MM.1S (cell line): Measurements from ENCODE around the gene PODXL2.

Experiments used
- DNase-seq: peaks from one replicate; pipeline ENCODE4 v3.0.0-alpha.2; 2015
- H2AFZ ChIP-seq: fragments of 300-600 bp; sonication (generic); 2 replicates; pipeline ENCODE4 v1.6.0; 2016; ENCODE audit warnings: antibody characterized with exemption, low read length
- H3F3A ChIP-seq: fragments of 300-600 bp; sonication (generic); 2 replicates; pipeline ENCODE4 v1.6.1; 2016; ENCODE audit warnings: mild to moderate bottlenecking, antibody characterized with exemption, low read length, moderate library complexity, mixed read lengths; ENCODE audit not compliant: insufficient read depth
- H3K27ac ChIP-seq: fragments of 300-600 bp; sonication (generic); 2 replicates; pipeline ENCODE4 v1.5.1; 2016; ENCODE audit warnings: mild to moderate bottlenecking, low read length
- H3K27me3 ChIP-seq: fragments of 300-600 bp; sonication (generic); replicated peaks from 2 replicates; pipeline ENCODE4 v1.6.0; 2016; ENCODE audit warnings: low read length; ENCODE audit not compliant: insufficient read depth
- H3K36me3 ChIP-seq: fragments of 300-600 bp; sonication (generic); replicated peaks from 2 replicates; pipeline ENCODE4 v1.6.1; 2016; ENCODE audit warnings: mild to moderate bottlenecking, low read length, mixed read lengths; ENCODE audit not compliant: insufficient read depth
- H3K4me1 ChIP-seq: fragments of 300-600 bp; sonication (generic); 2 replicates; pipeline ENCODE4 v1.6.1; 2016; ENCODE audit warnings: low read length, mixed read lengths
- H3K4me2 ChIP-seq: fragments of 300-600 bp; sonication (generic); 2 replicates; pipeline ENCODE4 v1.6.0; 2016; ENCODE audit warnings: low read depth, low read length
- H3K4me3 ChIP-seq: fragments of 300-600 bp; sonication (generic); 2 replicates; pipeline ENCODE4 v1.5.1; 2016; ENCODE audit warnings: low read length, mixed read lengths
- H3K79me2 ChIP-seq: fragments of 300-600 bp; sonication (generic); 2 replicates; pipeline ENCODE4 v1.6.1; 2016; ENCODE audit warnings: mixed run types, low read length, mixed read lengths
- H3K9ac ChIP-seq: fragments of 300-600 bp; sonication (generic); 2 replicates; pipeline ENCODE4 v1.6.1; 2016; ENCODE audit warnings: low read length, mixed read lengths
- H3K9me2 ChIP-seq: fragments of 300-600 bp; sonication (generic); replicated peaks from 2 replicates; pipeline ENCODE4 v1.6.1; 2016; ENCODE audit warnings: mild to moderate bottlenecking, low read length, mixed read lengths; ENCODE audit not compliant: insufficient read depth
- H3K9me3 ChIP-seq: fragments of 300-600 bp; sonication (generic); replicated peaks from 2 replicates; pipeline ENCODE4 v1.6.1; 2016; ENCODE audit warnings: mild to moderate bottlenecking, low read length, mixed read lengths; ENCODE audit not compliant: insufficient read depth
- H4K20me1 ChIP-seq: fragments of 300-600 bp; sonication (generic); 2 replicates; pipeline ENCODE4 v1.6.1; 2016; ENCODE audit warnings: mild to moderate bottlenecking, low read length, moderate library complexity, mixed read lengths; ENCODE audit not compliant: insufficient read depth
- CTCF ChIP-seq: fragments of 300-600 bp; sonication (generic); IDR thresholded peaks from 2 replicates; pipeline ENCODE4 v1.5.1; 2016; ENCODE audit warnings: antibody characterized with exemption, low read length, mixed read lengths
- EZH2 ChIP-seq: fragments of 300-600 bp; sonication (generic); optimal IDR thresholded peaks from 2 replicates; pipeline ENCODE3; 2017; ENCODE audit warnings: low read depth, mild to moderate bottlenecking, antibody characterized with exemption, low read length, mixed read lengths
- EZH2phosphoT487 ChIP-seq: fragments of 300-600 bp; sonication (generic); IDR thresholded peaks from 2 replicates; pipeline ENCODE4 v1.6.1; 2018; ENCODE audit warnings: antibody characterized with exemption, low read length

Gene PODXL2

GRCh38 chr3:127711896-127712295, 82.9 kb downstream of the PODXL2 start:
- no peaks in the 10 kb centered on the region for H3K9me3 ChIP-seq
- TF ChIP-seq EZH2 (no peak), CTCF (no peak), EZH2phosphoT487 (no peak)
- no peaks in the 10 kb centered on the region for H3F3A ChIP-seq
- H3K4me2 ChIP-seq = no peak overlapping the region
- no peaks in the 10 kb centered on the region for H3K4me1 ChIP-seq
- no peaks in the 10 kb centered on the region for H3K36me3 ChIP-seq
- no peaks in the 10 kb centered on the region for H4K20me1 ChIP-seq
- no peak overlapping the region for H2AFZ ChIP-seq
- H3K4me3 ChIP-seq = no peak overlapping the region
- H3K9ac ChIP-seq = no peak overlapping the region
- H3K9me2 ChIP-seq = no peaks in the 10 kb centered on the region
- DNase-seq = no peak
- H3K79me2 ChIP-seq = no peaks in the 10 kb centered on the region
- no peak overlapping the region for H3K27ac ChIP-seq
- no peaks in the 10 kb centered on the region for H3K27me3 ChIP-seq

GRCh38 chr3:127712461-127712860, 83.5 kb downstream of the PODXL2 start:
- H3K9ac ChIP-seq = no peak overlapping the region
- H3K4me2 ChIP-seq = no peak overlapping the region
- H3K4me1 ChIP-seq = no peaks in the 10 kb centered on the region
- TF ChIP-seq CTCF (no peak), EZH2 (no peak), EZH2phosphoT487 (no peak)
- no peaks in the 10 kb centered on the region for H3K36me3 ChIP-seq
- no peaks in the 10 kb centered on the region for H3K9me2 ChIP-seq
- no peak overlapping the region for H2AFZ ChIP-seq
- no peaks in the 10 kb centered on the region for H3K27me3 ChIP-seq
- H3K27ac ChIP-seq = no peak overlapping the region
- no peaks in the 10 kb centered on the region for H3F3A ChIP-seq
- H3K9me3 ChIP-seq = no peaks in the 10 kb centered on the region
- DNase-seq = no peak
- no peaks in the 10 kb centered on the region for H4K20me1 ChIP-seq
- H3K4me3 ChIP-seq = no peak overlapping the region
- no peaks in the 10 kb centered on the region for H3K79me2 ChIP-seq

GRCh38 chr3:127712881-127713771, 84.1 kb downstream of the PODXL2 start:
- Histone ChIP-seq H3K4me2 (no peak overlapping the region), H2AFZ (no peak overlapping the region)

More at GRCh38 chr3:127712881-127713771, 84.1 kb downstream of the PODXL2 start:
- Histone ChIP-seq H3K9ac (no peak overlapping the region), H3K4me1 (no peaks in the 10 kb centered on the region), H3F3A (no peaks in the 10 kb centered on the region), H3K4me3 (no peak overlapping the region), H3K36me3 (no peaks in the 10 kb centered on the region), H3K27me3 (no peaks in the 10 kb centered on the region), H4K20me1 (no peaks in the 10 kb centered on the region), H3K27ac (no peak overlapping the region), H3K9me3 (no peaks in the 10 kb centered on the region), H3K9me2 (no peaks in the 10 kb centered on the region), H3K79me2 (no peaks in the 10 kb centered on the region)
- TF ChIP-seq EZH2phosphoT487 (no peak), EZH2 (no peak), CTCF (no peak)
- no peak for DNase-seq
